NT2/D1 (cell line): ENCODE data around the gene SELENBP1.

Source experiments
- SUZ12 ChIP-seq: IDR thresholded peaks from 2 replicates; pipeline ENCODE4 v1.6.1; 2011; ENCODE audit not compliant: insufficient read length, insufficient read depth; ENCODE audit errors: extremely low read depth
- YY1 ChIP-seq: IDR thresholded peaks from 2 replicates; pipeline ENCODE4 v1.6.1; 2011; ENCODE audit not compliant: insufficient read length, insufficient read depth
- ZNF274 ChIP-seq: IDR thresholded peaks from 2 replicates; pipeline ENCODE4 v1.6.1; 2011; ENCODE audit warnings: mild to moderate bottlenecking, low read depth, low read length

DNA sequence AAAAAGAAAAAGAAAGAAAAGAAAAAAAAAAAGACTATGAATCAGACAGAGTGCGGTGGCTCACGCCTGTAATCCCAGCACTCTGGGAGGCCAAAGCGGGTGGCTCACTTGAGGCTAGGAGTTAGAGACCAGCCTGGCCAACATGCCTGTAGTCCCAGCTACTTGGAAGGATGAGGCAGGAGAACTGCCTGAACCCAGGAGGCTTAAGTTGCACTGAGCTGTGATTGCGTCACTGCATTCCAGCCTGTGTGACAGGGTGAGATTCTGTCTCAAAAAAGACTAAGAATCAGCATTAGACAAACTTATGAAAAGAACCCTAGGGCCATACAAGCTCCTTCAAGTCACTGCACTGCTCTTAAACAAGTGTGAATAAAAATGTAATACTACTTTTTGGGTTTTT, 43.7 kb upstream of the SELENBP1 start:
- TF ChIP-seq YY1 (no peak), ZNF274 (no peak), SUZ12 (no peak)
